HG03095 (cell line): Measurements from ENCODE around the gene TEX48.
A peak's percentile ranks its signal among the peaks of the same experiment; 100 is the strongest.

Experiments used
- ATAC-seq: cut with Tn5 transposase; IDR thresholded peaks from one replicate; pipeline ENCODE4 v1.9.1; 2021; ENCODE audit warnings: moderate library complexity; ENCODE audit not compliant: unreplicated experiment

The TEX48 gene

GRCh38 chr9:114694146-114694545 lies 12.2 kb upstream of the TEX48 start:
- ATAC-seq = no peak

DNA sequence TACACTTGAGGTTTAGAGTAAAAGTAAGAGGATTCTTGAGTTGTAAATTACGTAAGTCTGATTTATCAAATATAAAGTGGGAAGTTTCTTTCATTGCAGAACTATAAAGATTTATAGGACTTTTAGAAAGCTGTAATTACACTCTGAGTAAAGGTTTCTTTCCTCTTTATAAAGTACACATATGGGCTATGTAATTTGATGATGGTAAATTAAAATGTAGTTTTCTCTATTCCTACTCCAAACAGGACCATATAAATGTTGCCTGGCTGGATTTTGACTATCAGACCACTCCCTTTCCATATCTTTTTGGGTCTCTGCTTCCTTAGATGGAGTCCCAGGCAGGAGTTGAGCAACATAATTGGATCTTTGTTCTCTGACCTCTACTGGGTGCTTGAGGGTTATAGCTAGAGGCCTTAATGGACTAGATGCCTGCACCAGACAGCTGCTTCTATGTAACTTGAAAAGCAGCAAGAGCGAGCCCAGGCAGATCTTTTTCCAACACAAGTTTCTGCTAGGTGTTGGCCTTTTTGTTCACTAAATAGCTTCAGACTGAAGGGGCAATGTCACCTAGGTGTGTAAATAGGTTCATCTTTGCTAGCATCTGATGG lies 11.4 kb upstream of the TEX48 start:
- ATAC-seq = no peak

- no peak for ATAC-seq
Measured at GRCh38 chr9:114691956-114692295, 9.9 kb upstream of the TEX48 start.

- peak; percentile 40 for ATAC-seq
Measured at GRCh38 chr9:114691046-114691955, 9.3 kb upstream of the TEX48 start.

DNA sequence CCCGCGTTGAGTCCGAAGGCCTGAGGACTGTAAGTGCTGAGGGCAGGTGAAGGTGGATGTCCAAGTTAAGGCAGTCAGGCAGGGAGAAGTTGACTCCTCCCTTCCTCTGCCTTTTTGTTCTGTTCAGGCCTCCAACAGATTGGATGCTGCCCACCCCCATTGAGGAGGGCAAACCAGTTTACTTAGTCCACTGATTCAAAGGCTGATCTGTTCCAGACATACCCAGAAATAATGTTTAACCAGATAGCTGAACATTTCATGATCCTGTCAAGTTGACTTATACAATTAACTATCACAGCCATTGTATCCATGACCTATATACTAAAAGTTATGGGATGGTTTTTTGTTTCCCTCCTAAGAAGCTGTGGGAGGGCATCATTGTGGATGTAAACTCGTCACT lies 8.3 kb upstream of the TEX48 start:
- ATAC-seq = no peak

DNA sequence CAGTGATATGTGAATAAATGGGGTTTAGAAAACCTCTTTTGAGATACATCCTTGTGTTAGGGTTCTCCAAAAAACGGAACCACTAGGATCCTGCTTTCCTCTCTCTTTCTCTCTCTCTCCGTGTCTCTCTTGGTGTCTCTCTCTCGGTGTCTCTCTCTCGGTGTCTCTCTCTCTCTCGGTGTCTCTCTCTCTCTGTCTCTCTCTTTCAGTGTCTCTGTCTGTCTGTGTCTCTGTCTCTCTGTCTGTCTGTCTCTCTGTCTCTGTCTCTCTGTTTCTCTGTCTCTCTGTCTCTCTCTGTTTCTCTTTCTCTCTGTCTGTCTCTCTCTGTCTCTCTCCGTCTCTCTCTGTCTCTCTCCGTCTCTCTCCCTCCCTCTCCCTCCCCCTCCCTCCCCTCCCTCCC lies 7.8 kb upstream of the TEX48 start:
- ATAC-seq = no peak

GRCh38 chr9:114688909-114689610 lies 7.1 kb upstream of the TEX48 start:
- no peak for ATAC-seq

GRCh38 chr9:114688379-114688778 lies 6.4 kb upstream of the TEX48 start:
- ATAC-seq = no peak

DNA sequence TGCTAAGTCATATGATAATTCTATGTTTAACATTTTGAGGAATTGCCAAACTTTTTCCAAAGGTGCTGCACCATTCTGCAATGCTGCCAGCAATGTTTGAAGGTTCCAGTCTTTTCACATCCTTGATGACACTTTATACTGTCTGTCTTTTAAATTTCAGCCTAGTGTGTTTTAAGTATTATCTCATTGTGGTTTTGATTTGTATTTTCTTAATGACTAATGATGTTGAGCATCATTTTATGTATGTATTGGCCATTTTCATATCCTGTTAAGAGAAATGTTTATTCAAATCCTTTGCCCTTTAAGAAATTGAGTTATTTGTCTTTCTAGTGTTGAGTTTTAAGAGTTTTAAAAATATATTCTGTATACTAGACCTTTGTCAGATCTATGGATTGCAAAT lies 5.0 kb upstream of the TEX48 start:
- ATAC-seq = no peak

DNA sequence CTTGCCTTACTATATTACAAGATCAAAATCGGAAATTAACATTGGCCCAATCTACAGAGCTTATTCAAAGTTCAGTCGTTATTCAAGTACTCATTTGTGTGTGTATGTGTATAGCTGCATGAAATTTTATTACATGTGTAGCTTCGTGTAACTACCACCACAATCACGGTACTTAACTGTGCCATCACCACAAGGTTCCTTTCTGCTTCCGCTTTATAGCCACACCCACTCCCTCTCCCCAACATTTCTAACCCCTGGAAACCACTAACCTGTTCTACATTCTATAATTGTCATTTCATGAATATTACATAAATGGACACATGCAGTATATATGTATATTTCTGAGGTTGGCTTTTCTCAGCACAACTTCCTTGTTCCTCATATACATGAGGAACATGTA lies 4.0 kb upstream of the TEX48 start:
- no peak for ATAC-seq

DNA sequence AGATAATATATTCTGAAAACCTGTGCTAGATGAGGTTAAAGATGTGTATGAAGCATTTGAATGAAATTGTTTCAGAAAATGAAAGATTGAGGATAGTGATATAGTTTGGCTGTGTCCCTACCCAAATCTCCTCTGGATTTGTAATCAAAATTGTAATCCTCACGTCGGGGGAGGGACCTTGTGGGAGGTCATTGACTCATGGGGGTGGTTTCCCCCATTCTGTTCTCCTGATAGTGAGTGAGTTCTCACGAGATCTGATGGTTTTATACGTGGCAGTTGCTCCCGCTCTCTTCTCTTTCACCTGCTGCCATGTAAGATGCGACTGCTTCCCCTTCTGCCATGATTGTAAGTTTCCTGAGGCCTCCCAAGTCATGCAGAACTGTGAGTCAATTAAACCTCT lies 2.0 kb upstream of the TEX48 start:
- no peak for ATAC-seq

- ATAC-seq = no peak
Measured at GRCh38 chr9:114682846-114683245, 854 bp upstream of the TEX48 start.

DNA sequence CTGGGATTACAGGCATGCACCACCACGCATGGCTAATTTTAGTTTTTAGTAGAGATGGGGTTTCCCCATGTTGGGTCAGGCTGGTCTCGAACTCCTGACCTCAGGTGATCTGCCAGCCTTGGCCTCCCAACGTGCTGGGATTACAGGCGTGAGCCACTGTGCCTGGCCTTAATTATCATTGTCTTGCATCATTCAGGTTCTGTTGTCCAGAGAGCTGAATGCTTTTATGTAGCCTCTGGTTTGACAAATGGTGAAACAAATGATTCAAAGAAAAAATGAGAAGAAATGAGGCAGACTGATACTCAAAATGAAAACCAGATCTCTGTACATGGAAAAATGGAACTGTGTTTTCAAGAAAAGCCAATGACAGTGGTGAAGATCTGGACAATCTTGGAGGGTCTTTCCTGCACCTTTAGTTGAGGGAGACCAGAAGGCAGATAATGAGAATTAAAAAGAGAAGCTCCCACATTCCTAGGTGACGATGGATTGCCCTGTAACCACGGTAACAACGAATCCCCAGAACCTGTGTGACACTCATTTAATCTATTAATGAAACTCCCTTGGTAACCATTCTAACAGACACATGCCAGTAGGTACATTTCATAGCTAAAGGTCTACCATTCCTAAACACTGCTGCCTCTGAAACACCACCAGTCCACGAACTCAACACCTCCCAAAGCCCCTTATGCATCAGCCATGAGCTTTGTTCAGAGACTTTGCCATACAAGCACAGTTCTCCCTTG lies 1.6 kb downstream of the TEX48 start:
- ATAC-seq = no peak

- no peak for ATAC-seq
Measured at GRCh38 chr9:114678795-114679194, 3.2 kb downstream of the TEX48 start.

DNA sequence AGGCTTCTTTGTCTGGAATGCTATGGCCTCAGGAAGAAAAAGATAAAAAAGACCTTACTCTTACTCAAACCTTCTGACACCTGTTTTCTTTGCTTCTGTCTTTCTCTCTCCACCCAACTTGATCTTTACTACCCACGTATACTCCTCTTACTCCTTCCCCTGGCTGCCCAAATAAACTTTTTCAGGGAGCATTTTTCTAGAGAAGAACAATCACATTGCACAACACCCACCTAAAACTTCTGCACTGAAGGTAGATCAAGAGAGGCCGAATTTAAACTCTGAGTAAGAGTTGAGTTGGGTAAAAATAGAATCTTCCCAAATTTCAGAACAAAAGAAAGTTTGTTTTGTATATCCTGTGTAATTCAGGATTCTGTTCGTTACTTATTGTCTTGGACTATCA lies 3.9 kb downstream of the TEX48 start:
- no peak for ATAC-seq

DNA sequence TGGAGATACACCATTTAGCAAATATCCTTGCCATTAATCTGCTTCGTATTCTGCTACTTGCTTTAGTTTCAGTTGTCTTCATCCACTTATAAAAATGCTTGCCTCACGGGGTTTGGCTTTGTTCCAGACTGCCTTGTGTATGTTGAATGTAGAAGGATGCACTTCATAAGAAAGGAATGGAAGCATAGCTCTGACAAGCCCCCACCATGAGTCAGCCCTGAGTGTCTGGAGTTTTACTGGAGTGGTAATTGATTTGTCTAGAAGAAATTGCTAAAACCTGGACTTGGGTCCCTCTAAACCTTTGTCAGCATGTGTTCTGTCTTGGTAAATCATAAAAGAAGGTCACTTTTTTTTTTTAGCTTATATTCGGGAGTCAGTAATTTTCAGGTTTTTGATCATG lies 4.6 kb downstream of the TEX48 start:
- no peak for ATAC-seq

- no peak for ATAC-seq
Measured at GRCh38 chr9:114676901-114677300, 5.1 kb downstream of the TEX48 start.

GRCh38 chr9:114674798-114675540 lies 7.0 kb downstream of the TEX48 start:
- no peak for ATAC-seq

DNA sequence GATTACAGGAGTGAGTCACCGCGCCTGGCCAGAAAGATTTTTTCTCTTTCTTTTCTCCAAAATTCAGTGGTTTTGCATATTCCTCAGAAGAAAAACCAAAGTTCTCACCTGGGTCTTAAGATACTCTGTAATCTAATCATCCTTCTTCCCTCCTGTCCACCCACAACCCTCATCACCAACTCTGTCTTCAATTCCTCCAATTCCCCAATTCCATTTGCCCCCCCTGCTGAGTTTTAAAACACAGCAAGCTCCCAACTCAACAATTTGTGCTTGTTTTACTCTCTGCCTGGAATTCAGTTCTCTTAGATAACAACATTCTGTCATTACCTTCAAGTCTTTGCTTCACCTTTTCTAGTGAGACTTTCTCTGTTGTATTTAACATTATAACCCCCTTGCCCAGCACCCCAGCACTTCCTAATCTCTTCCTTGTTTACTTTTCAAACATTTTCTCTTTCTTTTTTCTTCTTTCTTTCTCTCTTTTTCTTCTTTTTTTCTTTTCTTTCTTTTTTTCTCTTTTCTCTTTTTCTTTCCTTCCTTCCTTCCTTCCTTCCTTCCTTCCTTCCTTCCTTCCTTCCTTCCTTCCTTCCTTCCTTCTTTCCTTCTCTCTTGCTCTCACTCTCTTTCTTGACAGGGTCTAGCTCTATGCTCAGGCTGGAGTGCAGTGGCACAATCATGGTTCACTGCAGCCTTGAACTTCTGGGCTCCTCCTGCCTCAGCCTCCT lies 7.8 kb downstream of the TEX48 start:
- no peak for ATAC-seq

GRCh38 chr9:114671605-114672004 lies 10.4 kb downstream of the TEX48 start:
- no peak for ATAC-seq
